ENCODE data around the gene ACVR1C. TPM values are rescaled to one million over a fixed set of nuclear protein-coding genes. Genes with fewer than 3 reads are reported as not detected.
A peak's percentile ranks its signal among the peaks of the same experiment; 100 is the strongest.

ACVR1C gene
- total RNA-seq, 4 donors from 2014 or later, result 0.08 to 1.2 (median 0.69) TPM

- H3K36me3 ChIP-seq, result no peaks in the 10 kb centered on the region
- no peak overlapping the region for H3K27ac ChIP-seq
- no peak overlapping the region for H3K4me3 ChIP-seq
- WGBS, 2 donors (ENCODE audit: low coverage in 1 of 2), result 71 to 100% methylated on average over 1 to 2 of the region's 3 CpGs
- no peak for TF ChIP-seq CTCF (IDR thresholded peaks at IDR 0.05)
- TF ChIP-seq EP300 (IDR thresholded peaks at IDR 0.05), result no peak
- no peak for TF ChIP-seq POLR2A (IDR thresholded peaks at IDR 0.05)
- no peak for TF ChIP-seq POLR2AphosphoS5 (IDR thresholded peaks at IDR 0.05)
- no peaks in the 10 kb centered on the region for H3K9me3 ChIP-seq
- H3K27me3 ChIP-seq, result peaks cover 4% of the 10 kb centered on the region
- no peaks in the 10 kb centered on the region for H3K4me1 ChIP-seq
- peak; percentile 74 for ATAC-seq
Observed at GRCh38 chr2:157480182-157480961, 148.3 kb downstream of the ACVR1C start.

DNA sequence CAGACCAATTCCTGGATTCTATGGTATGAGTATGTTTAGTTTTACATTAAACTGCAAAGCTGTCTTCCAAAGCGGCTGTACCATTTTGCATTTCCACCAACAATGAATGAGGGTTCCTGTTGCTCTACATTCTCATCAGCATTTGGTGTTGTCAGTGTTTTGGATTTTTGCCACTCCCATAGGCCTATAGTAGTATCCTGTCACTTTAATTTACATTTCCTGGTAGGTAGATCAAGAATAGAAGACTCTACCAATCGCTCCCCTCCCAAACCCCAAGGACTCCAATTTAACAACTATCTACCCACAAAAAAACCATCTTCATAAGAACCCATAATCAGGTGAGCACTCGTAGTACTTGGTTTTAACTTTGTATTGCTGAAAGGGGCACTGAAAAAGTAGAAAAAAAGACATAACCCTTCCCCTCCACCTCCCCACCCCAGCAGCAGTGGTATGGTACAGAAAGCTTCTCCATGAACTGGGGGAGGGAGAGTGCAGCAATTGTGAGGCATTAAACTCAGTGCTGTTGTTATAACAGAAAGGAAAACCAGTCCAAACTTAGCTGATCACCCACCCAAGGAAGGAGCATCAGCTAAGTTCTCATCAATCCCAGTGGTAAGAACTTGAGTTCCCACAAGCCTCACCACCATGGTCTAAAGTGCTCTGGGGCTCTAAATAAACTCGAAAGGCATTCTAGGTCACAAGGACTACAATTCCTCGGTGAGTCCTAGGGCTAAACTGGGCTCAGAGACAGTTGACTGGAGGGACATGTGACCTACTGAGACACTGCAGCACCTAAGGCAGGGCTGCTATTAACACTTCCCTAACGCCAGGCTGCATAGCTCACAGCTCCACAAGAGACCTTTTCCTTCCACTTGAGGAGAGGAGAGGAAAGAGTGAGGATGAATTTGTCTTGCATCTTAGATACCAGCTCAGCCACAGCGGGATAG is 149.3 kb downstream of the ACVR1C start:
- 85 to 90% methylated on average over 3 to 4 of the region's 7 CpGs for WGBS, 2 donors (ENCODE audit: low coverage in 1 of 2)
- no peak for ATAC-seq
- no peaks in the 10 kb centered on the region for H3K4me1 ChIP-seq
- no peak for TF ChIP-seq POLR2AphosphoS5 (IDR thresholded peaks at IDR 0.05)
- no peak for TF ChIP-seq CTCF (IDR thresholded peaks at IDR 0.05)
- no peak for TF ChIP-seq EP300 (IDR thresholded peaks at IDR 0.05)
- TF ChIP-seq POLR2A (IDR thresholded peaks at IDR 0.05), result no peak
- no peaks in the 10 kb centered on the region for H3K9me3 ChIP-seq
- H3K27me3 ChIP-seq, result no peaks in the 10 kb centered on the region
- H3K36me3 ChIP-seq, result no peaks in the 10 kb centered on the region
- no peak overlapping the region for H3K4me3 ChIP-seq
- H3K27ac ChIP-seq, result no peak overlapping the region

GRCh38 chr2:157477919-157478318 is 150.7 kb downstream of the ACVR1C start:
- no peaks in the 10 kb centered on the region for H3K36me3 ChIP-seq
- H3K4me3 ChIP-seq, result no peak overlapping the region
- no peaks in the 10 kb centered on the region for H3K27me3 ChIP-seq
- H3K4me1 ChIP-seq, result no peaks in the 10 kb centered on the region
- H3K9me3 ChIP-seq, result no peaks in the 10 kb centered on the region
- no peak overlapping the region for H3K27ac ChIP-seq
- no peak for TF ChIP-seq CTCF (IDR thresholded peaks at IDR 0.05)
- TF ChIP-seq POLR2AphosphoS5 (IDR thresholded peaks at IDR 0.05), result no peak
- TF ChIP-seq POLR2A (IDR thresholded peaks at IDR 0.05), result no peak
- no peak for ATAC-seq

DNA sequence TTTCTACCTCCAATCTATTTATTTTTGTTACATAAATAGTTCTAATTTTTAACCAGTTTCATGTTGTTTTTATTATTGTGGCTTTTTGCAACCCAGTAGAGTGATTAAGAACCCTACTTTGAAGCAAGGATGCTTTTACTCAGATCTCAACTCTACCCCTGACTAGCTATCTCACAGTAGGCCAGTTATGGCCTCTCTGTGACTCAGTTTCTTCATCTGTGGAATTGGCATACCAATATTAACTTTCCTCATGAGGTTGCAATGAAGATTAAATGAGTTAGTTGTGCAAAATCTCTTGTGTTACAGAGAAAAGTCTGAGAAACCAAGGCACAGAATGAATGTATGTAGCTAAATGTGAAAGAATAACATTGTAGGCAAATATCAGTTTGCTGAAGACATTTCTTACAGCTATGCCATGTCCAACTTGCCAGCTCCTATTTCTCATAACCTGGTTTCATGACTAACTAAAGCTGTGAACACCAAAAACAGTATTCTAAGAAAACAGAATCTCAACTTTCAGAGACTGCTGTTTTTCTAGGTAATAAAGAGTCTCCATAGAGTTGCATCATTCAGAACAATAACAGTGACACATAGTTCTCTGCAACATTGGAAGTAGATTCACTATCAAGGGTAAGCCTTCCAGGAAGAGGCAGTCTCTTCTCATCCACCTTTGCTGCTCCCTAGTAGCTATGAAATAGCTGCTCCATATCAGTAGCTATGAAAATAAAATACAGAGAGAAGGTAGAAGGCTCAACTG is 151.5 kb downstream of the ACVR1C start:
- Histone ChIP-seq H3K36me3 (no peaks in the 10 kb centered on the region), H3K4me3 (no peak overlapping the region), H3K4me1 (no peaks in the 10 kb centered on the region), H3K27ac (no peak overlapping the region), H3K27me3 (no peaks in the 10 kb centered on the region), H3K9me3 (no peaks in the 10 kb centered on the region)
- TF ChIP-seq POLR2A (IDR thresholded peaks at IDR 0.05) (no peak), EP300 (IDR thresholded peaks at IDR 0.05) (no peak), CTCF (IDR thresholded peaks at IDR 0.05) (no peak), POLR2AphosphoS5 (IDR thresholded peaks at IDR 0.05) (no peak)
- no peak for ATAC-seq

Other genes with a start within 250 kb of the ACVR1C start
- 10 to 100 TPM in 1 of 4 donors, 1 to 10 TPM in 3; 1.6 to 10.6 (median 3.2) TPM for gene CYTIP, start 184.8 kb downstream of the ACVR1C start, total RNA-seq
- gene ACVR1, start 247.5 kb upstream of the ACVR1C start, total RNA-seq, result 10 to 100 TPM; 17.9 to 41.4 (median 29.9) TPM